GM20000 (cell line): Measurements from ENCODE around the gene HNRNPUL1.
A peak's percentile ranks its signal among the peaks of the same experiment; 100 is the strongest.

ENCODE experiments used
- DNase-seq: peaks from one replicate; pipeline ENCODE4 v3.0.0; 2012; ENCODE audit warnings: low spot score
- TF ChIP-seq, protein P1 (sequence below): IDR thresholded peaks from 2 replicates; pipeline ENCODE4 v1.5.1; 2012; ENCODE audit warnings: mild to moderate bottlenecking, control low read depth; ENCODE audit errors: extremely low read depth, missing control alignments

HNRNPUL1 gene

DNA sequence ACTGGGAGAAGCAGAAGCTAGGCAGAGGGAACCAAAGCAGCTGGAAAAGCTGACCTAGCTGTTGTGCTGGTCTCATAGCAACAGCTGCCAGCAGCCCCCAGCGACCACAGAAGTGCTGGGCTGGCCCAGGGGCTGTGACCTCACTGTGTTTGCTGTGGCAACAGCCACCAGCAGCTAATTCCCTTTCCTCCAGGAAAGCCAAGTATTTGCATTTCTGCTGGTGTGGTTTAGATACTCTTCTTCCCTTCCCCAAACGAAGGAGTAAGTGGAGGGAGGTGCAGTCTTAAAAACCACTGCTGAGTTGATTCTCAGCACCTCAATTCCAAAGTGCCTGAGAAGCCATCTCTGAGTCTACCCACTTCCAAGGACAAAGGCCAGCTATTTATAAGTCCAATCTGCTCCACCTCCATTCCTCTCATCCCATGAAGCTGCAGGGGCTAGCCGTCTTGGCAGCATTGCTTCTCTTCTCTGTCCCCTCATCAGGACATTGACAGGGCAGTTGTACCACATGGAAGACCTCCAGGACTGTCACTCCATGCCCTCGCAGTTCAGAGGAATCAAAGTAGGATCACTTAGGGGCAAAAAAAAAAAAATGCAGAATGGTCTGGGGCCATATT, 34.3 kb downstream of the HNRNPUL1 start:
- TF ChIP-seq, protein P1, sequence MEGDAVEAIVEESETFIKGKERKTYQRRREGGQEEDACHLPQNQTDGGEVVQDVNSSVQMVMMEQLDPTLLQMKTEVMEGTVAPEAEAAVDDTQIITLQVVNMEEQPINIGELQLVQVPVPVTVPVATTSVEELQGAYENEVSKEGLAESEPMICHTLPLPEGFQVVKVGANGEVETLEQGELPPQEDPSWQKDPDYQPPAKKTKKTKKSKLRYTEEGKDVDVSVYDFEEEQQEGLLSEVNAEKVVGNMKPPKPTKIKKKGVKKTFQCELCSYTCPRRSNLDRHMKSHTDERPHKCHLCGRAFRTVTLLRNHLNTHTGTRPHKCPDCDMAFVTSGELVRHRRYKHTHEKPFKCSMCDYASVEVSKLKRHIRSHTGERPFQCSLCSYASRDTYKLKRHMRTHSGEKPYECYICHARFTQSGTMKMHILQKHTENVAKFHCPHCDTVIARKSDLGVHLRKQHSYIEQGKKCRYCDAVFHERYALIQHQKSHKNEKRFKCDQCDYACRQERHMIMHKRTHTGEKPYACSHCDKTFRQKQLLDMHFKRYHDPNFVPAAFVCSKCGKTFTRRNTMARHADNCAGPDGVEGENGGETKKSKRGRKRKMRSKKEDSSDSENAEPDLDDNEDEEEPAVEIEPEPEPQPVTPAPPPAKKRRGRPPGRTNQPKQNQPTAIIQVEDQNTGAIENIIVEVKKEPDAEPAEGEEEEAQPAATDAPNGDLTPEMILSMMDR = no peak
- no peak for DNase-seq

GRCh38 chr19:41299046-41299754, 35.0 kb downstream of the HNRNPUL1 start:
- TF ChIP-seq, protein P1 = no peak

DNA sequence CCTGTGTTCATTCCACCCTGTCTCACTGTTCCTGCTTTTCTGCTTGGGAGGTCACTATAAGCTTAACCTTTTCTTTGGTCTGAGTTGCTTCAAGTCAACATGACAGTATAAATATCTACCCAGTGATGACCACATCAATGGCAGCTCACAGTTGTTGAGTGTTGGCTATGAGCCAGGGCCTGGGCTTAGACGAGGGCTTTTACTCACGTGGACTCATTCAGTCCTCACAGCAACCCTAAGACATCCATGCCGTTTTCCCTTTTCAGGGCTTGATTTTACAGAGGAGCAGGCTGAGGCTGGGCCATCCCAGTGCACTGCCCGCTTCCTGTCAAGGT, 35.5 kb downstream of the HNRNPUL1 start:
- TF ChIP-seq, protein P1 = no peak
- DNase-seq = no peak

More at GRCh38 chr19:41299046-41299754, 35.0 kb downstream of the HNRNPUL1 start:
- DNase-seq = no peak

DNA sequence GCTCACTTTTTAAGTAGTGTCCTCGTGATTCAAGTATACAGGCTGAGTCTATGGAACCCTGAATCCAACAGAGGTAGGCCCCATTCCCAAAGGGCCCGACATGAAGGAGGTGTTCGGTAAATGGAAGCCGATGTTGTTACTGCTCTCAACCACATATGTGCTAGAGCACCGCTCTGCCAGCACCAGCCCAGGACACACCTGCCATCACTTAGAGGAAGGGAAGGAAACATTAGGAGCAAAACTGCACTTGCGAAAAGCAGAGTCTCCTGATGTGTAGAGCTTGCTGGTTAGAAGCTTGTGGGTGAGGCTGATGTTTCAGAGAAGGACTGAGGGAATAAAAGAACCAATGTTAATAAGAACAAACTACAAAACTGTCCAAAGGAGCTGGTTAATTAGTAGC, 36.4 kb downstream of the HNRNPUL1 start:
- TF ChIP-seq, protein P1 = no peak
- no peak for DNase-seq

- DNase-seq = peak; percentile 78
Measured at GRCh38 chr19:41302624-41303351, 38.6 kb downstream of the HNRNPUL1 start.

DNA sequence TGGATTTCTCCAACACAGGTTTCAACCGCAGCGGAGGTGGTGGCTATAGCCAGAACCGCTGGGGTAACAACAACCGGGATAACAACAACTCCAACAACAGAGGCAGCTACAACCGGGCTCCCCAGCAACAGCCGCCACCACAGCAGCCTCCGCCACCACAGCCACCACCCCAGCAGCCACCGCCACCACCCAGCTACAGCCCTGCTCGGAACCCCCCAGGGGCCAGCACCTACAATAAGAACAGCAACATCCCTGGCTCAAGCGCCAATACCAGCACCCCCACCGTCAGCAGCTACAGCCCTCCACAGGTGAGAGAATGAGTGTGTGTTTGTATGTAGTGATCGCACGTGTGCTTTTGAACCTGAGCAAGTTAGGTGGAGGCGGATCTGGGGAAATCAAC, 39.8 kb downstream of the HNRNPUL1 start:
- DNase-seq = no peak
- TF ChIP-seq, protein P1 = no peak

More at GRCh38 chr19:41302624-41303351, 38.6 kb downstream of the HNRNPUL1 start:
- TF ChIP-seq, protein P1 = no peak

GRCh38 chr19:41304706-41305483, 40.7 kb downstream of the HNRNPUL1 start:
- TF ChIP-seq, protein P1 = no peak
- DNase-seq = no peak
